Activated CD4-positive, alpha-beta memory T cell treated with anti-CD3 and anti-CD28 coated beads, Interleukin-2, amount 10 ng/mL, durations not matched to agents 7 days and 5 days (primary cell): ENCODE data around the gene DUSP22. TPM values are rescaled to one million over a fixed set of nuclear protein-coding genes. Genes with fewer than 3 reads are reported as not detected.

Experiments
- CTCF ChIA-PET: fragments of 350-600 bp; sonication (Branson Sonifier 250); formaldehyde crosslinking; loops from one replicate; lab custom pipeline; 2021; ENCODE audit warnings: antibody characterized with exemption, inconsistent platforms; lab: Charles Lee
- POLR2A ChIA-PET: fragments of 350-600 bp; sonication (Branson Sonifier 250); formaldehyde crosslinking; loops from one replicate; lab custom pipeline; 2021; ENCODE audit warnings: antibody characterized with exemption; lab: Charles Lee
- DNase-seq: peaks from one replicate; pipeline ENCODE4 v3.0.0-alpha.2; 2020
- H3K27ac Mint-ChIP-seq: one replicate; pipeline ENCODE4 v1.8.0; 2021; ENCODE audit warnings: mild to moderate bottlenecking, mixed read lengths
- H3K27me3 Mint-ChIP-seq: one replicate; pipeline ENCODE4 v1.8.0; 2021; ENCODE audit warnings: mixed read lengths
- H3K36me3 Mint-ChIP-seq: one replicate; pipeline ENCODE4 v1.8.0; 2021; ENCODE audit warnings: low read depth, mixed read lengths
- H3K4me1 Mint-ChIP-seq: one replicate; pipeline ENCODE4 v1.8.0; 2021; ENCODE audit warnings: mixed read lengths
- H3K4me3 Mint-ChIP-seq: one replicate; pipeline ENCODE4 v1.8.0; 2021; ENCODE audit warnings: mild to moderate bottlenecking, mixed read lengths
- H3K9me3 Mint-ChIP-seq: one replicate; pipeline ENCODE4 v1.8.0; 2021; ENCODE audit warnings: mixed read lengths
- total RNA-seq, 2 experiments: library from RNA; stranded (reverse); gene quantifications; one replicate each; pipeline ENCODE4 v1.2.3, GENCODE V29; 2021

The DUSP22 gene
- total RNA-seq, 2 experiments from 2014 or later = 36.3 to 41.5 TPM

- Mint-ChIP-seq H3K4me1 (peaks cover 38% of the 10 kb centered on the region), H3K27ac (no peak overlapping the region)
Measured at GRCh38 chr6:342832-343179, 50.5 kb downstream of the DUSP22 start.

GRCh38 chr6:343226-343935, 51.1 kb downstream of the DUSP22 start:
- ChIA-PET POLR2A (no interaction called here), CTCF (no interaction called here)
- Mint-ChIP-seq H3K9me3 (no peaks in the 10 kb centered on the region), H3K36me3 (peaks cover 11% of the 10 kb centered on the region), H3K4me1 (peaks cover 32% of the 10 kb centered on the region), H3K27me3 (no peaks in the 10 kb centered on the region), H3K27ac (no peak overlapping the region), H3K4me3 (no peak overlapping the region)
- no peak for DNase-seq

More at GRCh38 chr6:342832-343179, 50.5 kb downstream of the DUSP22 start:
- DNase-seq = no peak
- CTCF ChIA-PET = no interaction called here
- Mint-ChIP-seq H3K36me3 (peaks cover 13% of the 10 kb centered on the region), H3K27me3 (no peaks in the 10 kb centered on the region), H3K9me3 (no peaks in the 10 kb centered on the region), H3K4me3 (no peak overlapping the region)
- POLR2A ChIA-PET = no interaction called here

- POLR2A ChIA-PET = interaction anchor here (1.2 to 1.3 kb wide), 2 partner anchors 56 to 88 kb away, joined by 3 read pairs; no protein-coding TSS in a partner anchor
Measured at GRCh38 chr6:343960-344815, 51.9 kb downstream of the DUSP22 start.

GRCh38 chr6:344816-345340, 52.6 kb downstream of the DUSP22 start:
- H3K36me3 Mint-ChIP-seq = peaks cover 14% of the 10 kb centered on the region
- no peak overlapping the region for H3K4me3 Mint-ChIP-seq
- no peak overlapping the region for H3K27ac Mint-ChIP-seq
- ChIA-PET CTCF (interaction anchor here (0.6 to 1.0 kb wide), 3 partner anchors 20 to 280 kb away, joined by 3 read pairs; no protein-coding TSS in a partner anchor), POLR2A (interaction anchor here (1.2 to 1.3 kb wide), 2 partner anchors 55 to 89 kb away, joined by 3 read pairs; no protein-coding TSS in a partner anchor)
- DNase-seq = no peak
- no peaks in the 10 kb centered on the region for H3K27me3 Mint-ChIP-seq
- H3K9me3 Mint-ChIP-seq = no peaks in the 10 kb centered on the region
- H3K4me1 Mint-ChIP-seq = peaks cover 19% of the 10 kb centered on the region

More at GRCh38 chr6:343960-344815, 51.9 kb downstream of the DUSP22 start:
- H3K36me3 Mint-ChIP-seq = peaks cover 14% of the 10 kb centered on the region
- no peaks in the 10 kb centered on the region for H3K9me3 Mint-ChIP-seq
- CTCF ChIA-PET = interaction anchor here (1.0 kb wide), 1 partner anchor 20 kb away, joined by 3 read pairs; no protein-coding TSS in a partner anchor
- H3K4me1 Mint-ChIP-seq = peaks cover 25% of the 10 kb centered on the region
- H3K4me3 Mint-ChIP-seq = no peak overlapping the region
- no peak for DNase-seq
- no peak overlapping the region for H3K27ac Mint-ChIP-seq
- H3K27me3 Mint-ChIP-seq = no peaks in the 10 kb centered on the region

GRCh38 chr6:345747-346385, 53.6 kb downstream of the DUSP22 start:
- DNase-seq = no peak
- Mint-ChIP-seq H3K27me3 (no peaks in the 10 kb centered on the region), H3K4me1 (peaks cover 10% of the 10 kb centered on the region), H3K9me3 (no peaks in the 10 kb centered on the region), H3K27ac (no peak overlapping the region), H3K36me3 (peaks cover 11% of the 10 kb centered on the region), H3K4me3 (no peak overlapping the region)
- ChIA-PET CTCF (no interaction called here), POLR2A (no interaction called here)

GRCh38 chr6:346386-347030, 54.2 kb downstream of the DUSP22 start:
- CTCF ChIA-PET = no interaction called here
- Mint-ChIP-seq H3K9me3 (no peaks in the 10 kb centered on the region), H3K36me3 (peaks cover 10% of the 10 kb centered on the region), H3K27me3 (no peaks in the 10 kb centered on the region), H3K4me1 (peaks cover 8% of the 10 kb centered on the region), H3K4me3 (no peak overlapping the region), H3K27ac (no peak overlapping the region)
- POLR2A ChIA-PET = no interaction called here
- DNase-seq = no peak

- H3K9me3 Mint-ChIP-seq = no peaks in the 10 kb centered on the region
- peaks cover 7% of the 10 kb centered on the region for H3K36me3 Mint-ChIP-seq
- H3K4me1 Mint-ChIP-seq = peaks cover 2% of the 10 kb centered on the region
- ChIA-PET CTCF (no interaction called here), POLR2A (no interaction called here)
- no peak overlapping the region for H3K4me3 Mint-ChIP-seq
- no peak for DNase-seq
- H3K27ac Mint-ChIP-seq = no peak overlapping the region
- no peaks in the 10 kb centered on the region for H3K27me3 Mint-ChIP-seq
Measured at GRCh38 chr6:347232-347631, 54.9 kb downstream of the DUSP22 start.

GRCh38 chr6:347951-348859, 55.9 kb downstream of the DUSP22 start:
- CTCF ChIA-PET = no interaction called here
- peaks cover 2% of the 10 kb centered on the region for H3K4me1 Mint-ChIP-seq
- H3K9me3 Mint-ChIP-seq = no peaks in the 10 kb centered on the region
- no peak overlapping the region for H3K27ac Mint-ChIP-seq
- POLR2A ChIA-PET = no interaction called here
- H3K36me3 Mint-ChIP-seq = peaks cover 7% of the 10 kb centered on the region
- no peaks in the 10 kb centered on the region for H3K27me3 Mint-ChIP-seq
- H3K4me3 Mint-ChIP-seq = no peak overlapping the region
- DNase-seq = no peak

GRCh38 chr6:348860-349396, 56.6 kb downstream of the DUSP22 start:
- POLR2A ChIA-PET = no interaction called here
- DNase-seq = no peak
- Mint-ChIP-seq H3K9me3 (no peaks in the 10 kb centered on the region), H3K4me3 (no peak overlapping the region), H3K4me1 (peaks cover 4% of the 10 kb centered on the region), H3K27ac (no peak overlapping the region), H3K27me3 (no peaks in the 10 kb centered on the region), H3K36me3 (peaks cover 7% of the 10 kb centered on the region)
- CTCF ChIA-PET = interaction anchor here (1.3 kb wide), 1 partner anchor 36 kb away, joined by 4 read pairs; no protein-coding TSS in a partner anchor

- DNase-seq = no peak
- H3K27ac Mint-ChIP-seq = no peak overlapping the region
- CTCF ChIA-PET = interaction anchor here (1.0 to 1.3 kb wide), 3 partner anchors 11 to 36 kb away, joined by 3 to 4 read pairs (median 3); no protein-coding TSS in a partner anchor
- H3K27me3 Mint-ChIP-seq = no peaks in the 10 kb centered on the region
- POLR2A ChIA-PET = no interaction called here
- H3K36me3 Mint-ChIP-seq = peaks cover 7% of the 10 kb centered on the region
- H3K9me3 Mint-ChIP-seq = no peaks in the 10 kb centered on the region
- no peak overlapping the region for H3K4me3 Mint-ChIP-seq
- H3K4me1 Mint-ChIP-seq = peaks cover 4% of the 10 kb centered on the region
Measured at GRCh38 chr6:349491-349921, 57.2 kb downstream of the DUSP22 start.

GRCh38 chr6:350371-350770, 58.1 kb downstream of the DUSP22 start:
- POLR2A ChIA-PET = no interaction called here
- CTCF ChIA-PET = interaction anchor here (1.0 to 1.3 kb wide), 3 partner anchors 12 to 37 kb away, joined by 3 to 4 read pairs (median 3); no protein-coding TSS in a partner anchor
- Mint-ChIP-seq H3K9me3 (no peaks in the 10 kb centered on the region), H3K36me3 (peaks cover 7% of the 10 kb centered on the region), H3K27ac (no peak overlapping the region), H3K27me3 (no peaks in the 10 kb centered on the region), H3K4me3 (no peak overlapping the region), H3K4me1 (peaks cover 4% of the 10 kb centered on the region)
- DNase-seq = no peak
